ENCODE results near the gene FNDC3B.

Gene FNDC3B

GRCh38 chr3:172266103-172266502 is 226.7 kb downstream of the FNDC3B start:
- TF ChIP-seq TAF1 (IDR thresholded peaks at IDR 0.05; ENCODE audit: low read depth) = no peak
- no peak for TF ChIP-seq USF1 (IDR thresholded peaks at IDR 0.05)
- no peak for TF ChIP-seq EGR1 (IDR thresholded peaks at IDR 0.05)

GRCh38 chr3:172268425-172268824 is 229.0 kb downstream of the FNDC3B start:
- TF ChIP-seq REST (IDR thresholded peaks at IDR 0.05; ENCODE audit: low read depth) = no peak
- no peak for TF ChIP-seq NFIC (IDR thresholded peaks at IDR 0.05)
- TF ChIP-seq FOXM1 (IDR thresholded peaks at IDR 0.05; ENCODE audit: borderline replicate concordance, low read depth) = no peak
- no peak for TF ChIP-seq TCF12 (IDR thresholded peaks at IDR 0.05; ENCODE audit: low read depth)
- no peak for TF ChIP-seq CREB1 (IDR thresholded peaks at IDR 0.05; ENCODE audit: low read depth)

- TF ChIP-seq TEAD4 (IDR thresholded peaks at IDR 0.05) (no peak), MAX (IDR thresholded peaks at IDR 0.05) (no peak), EGR1 (IDR thresholded peaks at IDR 0.05) (no peak), ZBTB7A (IDR thresholded peaks at IDR 0.05; ENCODE audit: low read depth) (no peak), USF1 (IDR thresholded peaks at IDR 0.05) (no peak), CREB1 (IDR thresholded peaks at IDR 0.05; ENCODE audit: low read depth) (no peak), NFIC (IDR thresholded peaks at IDR 0.05) (no peak), TAF1 (IDR thresholded peaks at IDR 0.05; ENCODE audit: low read depth) (no peak), FOXM1 (IDR thresholded peaks at IDR 0.05; ENCODE audit: borderline replicate concordance, low read depth) (no peak), YY1 (IDR thresholded peaks at IDR 0.05; ENCODE audit: low read depth) (no peak), REST (IDR thresholded peaks at IDR 0.05; ENCODE audit: low read depth) (no peak), TCF12 (IDR thresholded peaks at IDR 0.05; ENCODE audit: low read depth) (no peak), RAD21 (IDR thresholded peaks at IDR 0.05; ENCODE audit: low read depth) (no peak), CEBPB (IDR thresholded peaks at IDR 0.05) (no peak), EP300 (IDR thresholded peaks at IDR 0.05; ENCODE audit: borderline replicate concordance) (no peak)
These were observed 229.5 kb downstream of the FNDC3B start for GRCh38 chr3:172268868-172269267.

- no peak for TF ChIP-seq TCF12 (IDR thresholded peaks at IDR 0.05; ENCODE audit: low read depth)
- no peak for TF ChIP-seq CEBPB (IDR thresholded peaks at IDR 0.05)
- no peak for TF ChIP-seq CREB1 (IDR thresholded peaks at IDR 0.05; ENCODE audit: low read depth)
- TF ChIP-seq YY1 (IDR thresholded peaks at IDR 0.05; ENCODE audit: low read depth) = no peak
- TF ChIP-seq TAF1 (IDR thresholded peaks at IDR 0.05; ENCODE audit: low read depth) = no peak
- no peak for TF ChIP-seq RAD21 (IDR thresholded peaks at IDR 0.05; ENCODE audit: low read depth)
- TF ChIP-seq REST (IDR thresholded peaks at IDR 0.05; ENCODE audit: low read depth) = no peak
- no peak for TF ChIP-seq ZBTB7A (IDR thresholded peaks at IDR 0.05; ENCODE audit: low read depth)
- TF ChIP-seq TEAD4 (IDR thresholded peaks at IDR 0.05) = no peak
- no peak for TF ChIP-seq USF1 (IDR thresholded peaks at IDR 0.05)
- TF ChIP-seq EGR1 (IDR thresholded peaks at IDR 0.05) = no peak
These were observed 231.3 kb downstream of the FNDC3B start for GRCh38 chr3:172270557-172271166.

Measured in Ishikawa (cell line).